Neural cell (in vitro differentiated cells): ENCODE results near the gene SMAD4. TPM values are rescaled to one million over a fixed set of nuclear protein-coding genes. Genes with fewer than 3 reads are reported as not detected.

Experiments used
- H2AFZ ChIP-seq: fragments of 200-600, 300-800 bp; sonication (generic), shearing (Covaris generic); 2 replicates; pipeline ENCODE4 v1.6.0; 2014; ENCODE audit warnings: low read depth, mild to moderate bottlenecking, antibody characterized with exemption, low read length, moderate library complexity
- H3F3A ChIP-seq: fragments of 200-600 bp; shearing (Covaris generic); 2 replicates; pipeline ENCODE4 v1.6.1; 2016; ENCODE audit warnings: mild to moderate bottlenecking, moderate library complexity, mixed read lengths, antibody characterized with exemption, low read length; ENCODE audit not compliant: insufficient read depth, poor library complexity, severe bottlenecking
- H3K27ac ChIP-seq: fragments of 200-600, 300-800 bp; sonication (generic), shearing (Covaris generic); 2 replicates; pipeline ENCODE4 v1.5.1; 2014; ENCODE audit warnings: mild to moderate bottlenecking, low read length, moderate library complexity
- H3K27me3 ChIP-seq: fragments of 300-800, 200-600 bp; sonication (generic), shearing (Covaris generic); 2 replicates; pipeline ENCODE4 v1.6.0; 2014; ENCODE audit warnings: mild to moderate bottlenecking, low read depth, low read length, moderate library complexity; ENCODE audit not compliant: insufficient read depth
- H3K36me3 ChIP-seq: fragments of 300-800, 200-600 bp; sonication (generic), shearing (Covaris generic); 2 replicates; pipeline ENCODE4 v1.5.1; 2014; ENCODE audit warnings: mild to moderate bottlenecking, antibody characterized with exemption, low read length, moderate library complexity; ENCODE audit not compliant: insufficient read depth
- H3K4me2 ChIP-seq: fragments of 300-800, 200-600 bp; sonication (generic), shearing (Covaris generic); 2 replicates; pipeline ENCODE4 v1.6.0; 2014; ENCODE audit warnings: mild to moderate bottlenecking, low read length
- H3K4me3 ChIP-seq: fragments of 300-800, 200-600 bp; sonication (generic), shearing (Covaris generic); 2 replicates; pipeline ENCODE4 v1.5.1; 2014; ENCODE audit warnings: mild to moderate bottlenecking, low read length, moderate library complexity
- H3K79me2 ChIP-seq: fragments of 200-600 bp; shearing (Covaris generic); replicated peaks from 2 replicates; pipeline ENCODE4 v1.6.0; 2014; ENCODE audit warnings: mild to moderate bottlenecking, low read length, moderate library complexity; ENCODE audit not compliant: insufficient read depth
- H3K9ac ChIP-seq: fragments of 300-800, 200-600 bp; sonication (generic), shearing (Covaris generic); 2 replicates; pipeline ENCODE4 v1.6.1; 2016; ENCODE audit warnings: mild to moderate bottlenecking, low read length, mixed read lengths
- H3K9me2 ChIP-seq: fragments of 200-600 bp; shearing (Covaris generic); 2 replicates; pipeline ENCODE4 v1.6.1; 2016; ENCODE audit warnings: mild to moderate bottlenecking, low read length, mixed read lengths; ENCODE audit not compliant: insufficient read depth
- H3K9me3 ChIP-seq: fragments of 200-600, 300-800 bp; sonication (generic), shearing (Covaris generic); 2 replicates; pipeline ENCODE4 v1.6.1; 2016; ENCODE audit warnings: mild to moderate bottlenecking, mixed run types, low read length, moderate library complexity, mixed read lengths
- H4K20me1 ChIP-seq: fragments of 200-600 bp; shearing (Covaris generic); 2 replicates; pipeline ENCODE4 v1.6.1; 2016; ENCODE audit warnings: mild to moderate bottlenecking, mixed run types; ENCODE audit not compliant: insufficient read depth
- CTCF ChIP-seq: fragments of 450-650 bp; IDR thresholded peaks from 2 replicates; pipeline ENCODE4 v1.5.1; 2014; ENCODE audit warnings: antibody characterized with exemption, mild to moderate bottlenecking, moderate library complexity; ENCODE audit not compliant: poor library complexity, severe bottlenecking
- EP300 ChIP-seq: fragments of 450-650 bp; conservative IDR thresholded peaks from 2 replicates; pipeline ENCODE4 v1.6.1; 2014; ENCODE audit warnings: antibody characterized with exemption, mild to moderate bottlenecking, moderate library complexity; ENCODE audit not compliant: poor library complexity, severe bottlenecking
- EZH2 ChIP-seq: fragments of 200-600, 300-800 bp; shearing (Covaris generic), sonication (generic); IDR thresholded peaks from 2 replicates; pipeline ENCODE4 v1.6.1; 2014; ENCODE audit warnings: antibody characterized with exemption, low read length, borderline replicate concordance, mild to moderate bottlenecking; ENCODE audit not compliant: insufficient read depth, poor library complexity, severe bottlenecking
- MXI1 ChIP-seq: fragments of 450-650 bp; conservative IDR thresholded peaks from 2 replicates; pipeline ENCODE4 v1.6.1; 2014; ENCODE audit warnings: antibody characterized with exemption, mild to moderate bottlenecking; ENCODE audit not compliant: poor library complexity, severe bottlenecking
- POLR2AphosphoS5 ChIP-seq: IDR thresholded peaks from 2 replicates; pipeline ENCODE4 v1.6.1; 2012
- RAD21 ChIP-seq: fragments of 450-650 bp; conservative IDR thresholded peaks from 2 replicates; pipeline ENCODE4 v1.6.1; 2014; ENCODE audit warnings: antibody characterized with exemption, mild to moderate bottlenecking, moderate library complexity
- REST ChIP-seq: IDR thresholded peaks from 2 replicates; pipeline ENCODE4 v1.6.1; 2012; ENCODE audit warnings: borderline replicate concordance
- SMC3 ChIP-seq: fragments of 450-650 bp; conservative IDR thresholded peaks from 2 replicates; pipeline ENCODE4 v1.6.1; 2014; ENCODE audit warnings: antibody characterized with exemption, mild to moderate bottlenecking, moderate library complexity; ENCODE audit not compliant: poor library complexity
- TAF1 ChIP-seq: IDR thresholded peaks from 2 replicates; pipeline ENCODE4 v1.6.1; 2012; ENCODE audit warnings: low read depth
- polyA plus RNA-seq: library from polyadenylated mRNA; depleted of rRNA; stranded (reverse); fragments of >200 nt; gene quantifications from 2 replicates; pipeline ENCODE4 v1.2.3, GENCODE V29; 2014

SMAD4 gene
- polyA plus RNA-seq, 1 donor from 2014 or later: 40.2 TPM

- H3K27ac ChIP-seq: no peak overlapping the region
- H3K79me2 ChIP-seq: no peaks in the 10 kb centered on the region
- no peaks in the 10 kb centered on the region for H3K36me3 ChIP-seq
- no peaks in the 10 kb centered on the region for H3K27me3 ChIP-seq
- no peak overlapping the region for H3K4me2 ChIP-seq
- TF ChIP-seq EZH2 (no peak), POLR2AphosphoS5 (no peak), TAF1 (no peak), CTCF (no peak), MXI1 (no peak), RAD21 (no peak), EP300 (no peak), REST (no peak), SMC3 (no peak)
- no peak overlapping the region for H2AFZ ChIP-seq
- no peaks in the 10 kb centered on the region for H4K20me1 ChIP-seq
- H3F3A ChIP-seq: no peaks in the 10 kb centered on the region
- H3K9ac ChIP-seq: no peak overlapping the region
- no peaks in the 10 kb centered on the region for H3K9me2 ChIP-seq
- no peaks in the 10 kb centered on the region for H3K9me3 ChIP-seq
- no peak overlapping the region for H3K4me3 ChIP-seq
Observed at GRCh38 chr18:51133580-51134160, 103.7 kb downstream of the SMAD4 start.

Other genes with a start within 250 kb of the SMAD4 start
- not detected in 2 replicates for gene MRO, start 210.2 kb upstream of the SMAD4 start, polyA plus RNA-seq
- gene ME2, start 151.1 kb upstream of the SMAD4 start, polyA plus RNA-seq: 64.3 and 76.2 TPM in 2 replicates
- gene ELAC1, start 62.2 kb upstream of the SMAD4 start, polyA plus RNA-seq: 20.6 and 23.0 TPM in 2 replicates
- 55.7 and 58.6 TPM in 2 replicates for gene MEX3C, start 167.5 kb downstream of the SMAD4 start, polyA plus RNA-seq